Sigmoid colon (tissue), 7 donors: ENCODE results near the gene ATP5ME. TPM values are rescaled to one million over a fixed set of nuclear protein-coding genes. Genes with fewer than 3 reads are reported as not detected.
A peak's percentile ranks its signal among the peaks of the same experiment; 100 is the strongest.

Experiments
- DNase-seq: peaks from one replicate; pipeline ENCODE4 v3.0.0-alpha.2; 2019
- H3K27ac ChIP-seq, 4 donors: fragments of 200-600 bp; sonication (generic); one replicate each; pipeline ENCODE4 v1.5.1; 2016 to 2019; ENCODE audit warnings: mild to moderate bottlenecking in 1 of 4
- H3K27me3 ChIP-seq, 3 donors: fragments of 200-600 bp; sonication (generic); one replicate each; pipeline ENCODE4 v1.5.1; 2019; ENCODE audit warnings: mild to moderate bottlenecking in 1 of 3
- H3K36me3 ChIP-seq, 4 donors: fragments of 200-600 bp; sonication (generic); one replicate each; pipeline ENCODE4 v1.5.1; 2016 to 2019
- H3K4me1 ChIP-seq, 4 donors: fragments of 200-600 bp; sonication (generic); one replicate each; pipeline ENCODE4 v1.5.1; 2017 to 2019
- H3K4me3 ChIP-seq, 4 donors: fragments of 200-600 bp; sonication (generic); one replicate each; pipeline ENCODE4 v1.5.1; 2017 to 2019; ENCODE audit warnings: mild to moderate bottlenecking in 2 of 4, moderate library complexity in 1 of 4
- H3K9me3 ChIP-seq, 4 donors: fragments of 200-600 bp in 3 of 4; sonication (generic) in 3 of 4; one replicate each; pipeline versions ENCODE4 v1.5.1 to v1.6.1; 2013 to 2019
- CTCF ChIP-seq, 4 experiments: fragments of 450-650 bp in 3 of 4; fragments of 200-600 bp in 1 of 4; IDR thresholded peaks; one replicate each; pipeline ENCODE4 v1.5.1; 2016 to 2019; ENCODE audit warnings: antibody characterized with exemption in 4 of 4, mild to moderate bottlenecking in 3 of 4, moderate library complexity in 2 of 4
- EP300 ChIP-seq, 4 donors: sonication (generic); formaldehyde crosslinking; IDR thresholded peaks; one replicate each; pipeline ENCODE4 v1.6.1; 2017; ENCODE audit warnings: antibody characterized with exemption in 4 of 4
- POLR2A ChIP-seq, 2 donors: fragments of 450-650 bp; IDR thresholded peaks; one replicate each; pipeline ENCODE4 v1.6.1; 2016; ENCODE audit warnings: antibody characterized with exemption in 2 of 2, mild to moderate bottlenecking in 2 of 2, moderate library complexity in 2 of 2
- POLR2AphosphoS5 ChIP-seq, 4 donors: sonication (generic); formaldehyde crosslinking; IDR thresholded peaks; one replicate each; pipeline ENCODE4 v1.6.1; 2017; ENCODE audit warnings: antibody characterized with exemption in 4 of 4
- WGBS, 2 donors: extraction: QIAGEN DNeasy Blood & Tissue Kit; methylation state at CpG; one replicate each; pipeline ENCODE4 v1.1.7; 2013; 5-methylcytosine and 5-hydroxymethylcytosine counted together
- intact Hi-C: fragments of 100-400 bp; cut with DNase I; formaldehyde crosslinking; loops from one replicate; pipeline ENCODE4 v1.15.1; 2023
- polyA plus RNA-seq, 3 donors: library from polyadenylated mRNA; stranded (reverse); fragments of 200-250 nt; gene quantifications; one replicate each; pipeline ENCODE4 v1.2.3, GENCODE V29; 2013
- total RNA-seq, 4 donors: library from RNA; depleted of rRNA; stranded (reverse); fragments of >200 nt; gene quantifications; one replicate each; pipeline ENCODE4 v1.1.0, GENCODE V29; 2016
- donor health status: healthy with polysubstance abuse.
- donor health status: Bipolar disorder and iron deficiency.
- donor health status: healthy.

The ATP5ME gene
- total and polyA plus RNA-seq, 7 donors: 104 to 1,302 (median 244) TPM

GRCh38 chr4:680551-680927, 6.5 kb upstream of the ATP5ME start:
- intact Hi-C loops: no loop called here
- H3K36me3 ChIP-seq: no peaks in the 10 kb centered on the region
- H3K27ac ChIP-seq: peak overlapping the region in 2 of 4 donors; percentile 35 to 47
- DNase-seq: peak; percentile 71
- TF ChIP-seq POLR2AphosphoS5 (IDR thresholded peaks at IDR 0.05) (no peak), EP300 (IDR thresholded peaks at IDR 0.05) (no peak), CTCF (IDR thresholded peaks at IDR 0.05) (no peak), POLR2A (IDR thresholded peaks at IDR 0.05) (no peak)
- no peaks in the 10 kb centered on the region for H3K9me3 ChIP-seq
- peaks cover 8 to 55% (median 33%) of the 10 kb centered on the region in 3 donors for H3K27me3 ChIP-seq
- H3K4me1 ChIP-seq: peaks cover 0 to 25% (median 11%) of the 10 kb centered on the region in 4 donors
- 72 to 82% methylated on average over 17 of the region's 17 CpGs for WGBS, 2 donors
- peak overlapping the region in 3 of 4 donors; percentile 35 to 56 (median 52) for H3K4me3 ChIP-seq

GRCh38 chr4:680091-680490, 6.0 kb upstream of the ATP5ME start:
- peak overlapping the region in 1 of 4 donors; percentile 35 for H3K27ac ChIP-seq
- H3K27me3 ChIP-seq: peaks cover 8 to 55% (median 33%) of the 10 kb centered on the region in 3 donors

GRCh38 chr4:679629-680028, 5.6 kb upstream of the ATP5ME start:
- Histone ChIP-seq H3K36me3 (no peaks in the 10 kb centered on the region), H3K4me3 (no peak overlapping the region), H3K27ac (no peak overlapping the region), H3K9me3 (no peaks in the 10 kb centered on the region), H3K4me1 (peaks cover 0 to 33% (median 18%) of the 10 kb centered on the region in 4 donors), H3K27me3 (peaks cover 8 to 55% (median 33%) of the 10 kb centered on the region in 3 donors)
- DNase-seq: no peak
- 70 to 89% methylated on average over 11 of the region's 11 CpGs for WGBS, 2 donors
- intact Hi-C loops: loop anchor here (10.0 kb wide), 2 partner anchors 185 to 255 kb away; partner anchors contain the start of genes GAK, PIGG, TMEM175 and ZNF721
- TF ChIP-seq EP300 (IDR thresholded peaks at IDR 0.05) (no peak), POLR2AphosphoS5 (IDR thresholded peaks at IDR 0.05) (no peak), CTCF (IDR thresholded peaks at IDR 0.05) (no peak), POLR2A (IDR thresholded peaks at IDR 0.05) (no peak)

More at GRCh38 chr4:680091-680490, 6.0 kb upstream of the ATP5ME start:
- Histone ChIP-seq H3K36me3 (no peaks in the 10 kb centered on the region), H3K4me1 (peaks cover 0 to 30% (median 15%) of the 10 kb centered on the region in 4 donors), H3K4me3 (no peak overlapping the region), H3K9me3 (no peaks in the 10 kb centered on the region)
- DNase-seq: no peak
- WGBS, 2 donors: 71 to 87% methylated on average over 9 of the region's 9 CpGs
- intact Hi-C loops: no loop called here
- TF ChIP-seq POLR2A (IDR thresholded peaks at IDR 0.05) (no peak), EP300 (IDR thresholded peaks at IDR 0.05) (no peak), POLR2AphosphoS5 (IDR thresholded peaks at IDR 0.05) (no peak), CTCF (IDR thresholded peaks at IDR 0.05) (no peak)

- WGBS, 2 donors: 79 to 89% methylated on average over 13 of the region's 13 CpGs
- H3K4me1 ChIP-seq: peaks cover 0 to 31% (median 18%) of the 10 kb centered on the region in 4 donors
- H3K9me3 ChIP-seq: no peaks in the 10 kb centered on the region
- H3K27ac ChIP-seq: no peak overlapping the region
- peaks cover 8 to 55% (median 33%) of the 10 kb centered on the region in 3 donors for H3K27me3 ChIP-seq
- intact Hi-C loops: loop anchor here (10.0 kb wide), 2 partner anchors 184 to 256 kb away; partner anchors contain the start of genes GAK, PIGG, TMEM175 and ZNF721
- TF ChIP-seq POLR2A (IDR thresholded peaks at IDR 0.05) (no peak), POLR2AphosphoS5 (IDR thresholded peaks at IDR 0.05) (no peak), EP300 (IDR thresholded peaks at IDR 0.05) (no peak), CTCF (IDR thresholded peaks at IDR 0.05) (no peak)
- DNase-seq: no peak
- H3K36me3 ChIP-seq: no peaks in the 10 kb centered on the region
- H3K4me3 ChIP-seq: no peak overlapping the region
These were observed 5.0 kb upstream of the ATP5ME start for GRCh38 chr4:679104-679481.
